Testis (tissue), 2 donors: ENCODE data around the gene CLEC11A.
"Not testable (repeated sequence)": the region's sequence is repeated elsewhere in the genome, so short reads cannot be mapped to it uniquely, and the experiment has no call there.

Source experiments
- CTCF ChIP-seq, 3 experiments: fragments of 450-650 bp in 2 of 3; fragments of 200-600 bp in 1 of 3; sonication (generic) in 1 of 3; IDR thresholded peaks; one replicate each; pipeline ENCODE4 v1.5.1; 2016 to 2019; ENCODE audit warnings: antibody characterized with exemption in 3 of 3, mild to moderate bottlenecking in 2 of 3, moderate library complexity in 1 of 3
- POLR2A ChIP-seq: fragments of 450-650 bp; IDR thresholded peaks from one replicate; pipeline ENCODE4 v1.6.1; 2017; ENCODE audit warnings: antibody characterized with exemption, mild to moderate bottlenecking, moderate library complexity

GRCh38 chr19:50763521-50763920 lies 40.4 kb downstream of the CLEC11A start:
- not testable (repeated sequence) for TF ChIP-seq CTCF (IDR thresholded peaks at IDR 0.05); POLR2A
